Calu3 (cell line): ENCODE results near the gene SLC46A2. TPM values are rescaled to one million over a fixed set of nuclear protein-coding genes. Genes with fewer than 3 reads are reported as not detected.

ENCODE experiments used
- BruUV-seq: library from RNA; stranded (reverse); fragments of 400-500 nt; replicated peaks from 2 replicates; lab custom pipeline; 2021; lab: Mats Ljungman, UMichigan
- CTCF ChIA-PET: fragments of 300-600 bp; sonication (Branson Sonifier 250); formaldehyde crosslinking; loops from one replicate; lab custom pipeline; 2022; ENCODE audit warnings: antibody characterized with exemption; lab: Charles Lee
- DNase-seq: peaks from one replicate; pipeline ENCODE4 v3.0.0; 2022
- H3K27ac Mint-ChIP-seq: one replicate; pipeline ENCODE4 v1.8.0; 2022; ENCODE audit warnings: mixed read lengths; ENCODE audit not compliant: unreplicated experiment
- H3K27me3 Mint-ChIP-seq: one replicate; pipeline ENCODE4 v1.8.0; 2022; ENCODE audit warnings: mixed read lengths; ENCODE audit not compliant: unreplicated experiment
- H3K36me3 Mint-ChIP-seq: one replicate; pipeline ENCODE4 v1.8.0; 2022; ENCODE audit warnings: mild to moderate bottlenecking, moderate library complexity, mixed read lengths; ENCODE audit not compliant: insufficient read depth, unreplicated experiment
- H3K4me1 Mint-ChIP-seq: one replicate; pipeline ENCODE4 v1.8.0; 2022; ENCODE audit warnings: mild to moderate bottlenecking, low read depth, mixed read lengths; ENCODE audit not compliant: unreplicated experiment
- H3K4me3 Mint-ChIP-seq: one replicate; pipeline ENCODE4 v1.8.0; 2022; ENCODE audit warnings: mild to moderate bottlenecking, low read depth, moderate library complexity, mixed read lengths; ENCODE audit not compliant: unreplicated experiment
- H3K9me3 Mint-ChIP-seq: one replicate; pipeline ENCODE4 v1.8.0; 2022; ENCODE audit warnings: low read depth, mixed read lengths; ENCODE audit not compliant: unreplicated experiment
- intact Hi-C: fragments of 100-400 bp; cut with micrococcal nuclease; formaldehyde crosslinking; loops from one replicate; pipeline ENCODE4 v1.10.0; 2022; ENCODE audit not compliant: unreplicated experiment
- total RNA-seq: library from RNA; stranded (reverse); gene quantifications from 2 replicates; pipeline ENCODE4 v1.2.3, GENCODE V29; 2022
- TF ChIP-seq, protein P1 (sequence below): fragments of 200-600 bp; IDR thresholded peaks from one replicate; pipeline ENCODE4 v1.8.0; 2022; ENCODE audit warnings: antibody characterized with exemption; ENCODE audit not compliant: unreplicated experiment

The SLC46A2 gene
- total RNA-seq, 1 experiment from 2014 or later, result not detected

DNA sequence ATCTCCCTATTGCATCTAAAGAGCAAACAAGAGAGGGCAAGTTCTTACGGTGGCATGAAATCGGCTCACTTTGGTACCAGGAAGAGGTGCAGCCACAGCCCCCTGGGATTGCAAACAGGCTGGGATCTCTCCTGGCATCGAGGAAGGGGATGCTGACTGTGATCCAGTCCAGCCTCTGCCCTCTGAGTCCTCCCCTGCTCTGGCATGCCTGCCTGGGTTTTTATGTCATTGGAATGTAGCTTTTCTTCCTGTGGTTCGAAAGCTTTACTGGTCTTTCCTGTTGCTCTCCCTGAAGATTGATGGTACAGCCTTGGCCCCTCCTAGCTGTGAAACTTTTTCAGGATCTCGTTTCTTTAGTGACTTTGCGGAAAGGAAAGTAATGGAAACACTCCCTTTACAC lies 6.6 kb downstream of the SLC46A2 start:
- TF ChIP-seq, protein P1, sequence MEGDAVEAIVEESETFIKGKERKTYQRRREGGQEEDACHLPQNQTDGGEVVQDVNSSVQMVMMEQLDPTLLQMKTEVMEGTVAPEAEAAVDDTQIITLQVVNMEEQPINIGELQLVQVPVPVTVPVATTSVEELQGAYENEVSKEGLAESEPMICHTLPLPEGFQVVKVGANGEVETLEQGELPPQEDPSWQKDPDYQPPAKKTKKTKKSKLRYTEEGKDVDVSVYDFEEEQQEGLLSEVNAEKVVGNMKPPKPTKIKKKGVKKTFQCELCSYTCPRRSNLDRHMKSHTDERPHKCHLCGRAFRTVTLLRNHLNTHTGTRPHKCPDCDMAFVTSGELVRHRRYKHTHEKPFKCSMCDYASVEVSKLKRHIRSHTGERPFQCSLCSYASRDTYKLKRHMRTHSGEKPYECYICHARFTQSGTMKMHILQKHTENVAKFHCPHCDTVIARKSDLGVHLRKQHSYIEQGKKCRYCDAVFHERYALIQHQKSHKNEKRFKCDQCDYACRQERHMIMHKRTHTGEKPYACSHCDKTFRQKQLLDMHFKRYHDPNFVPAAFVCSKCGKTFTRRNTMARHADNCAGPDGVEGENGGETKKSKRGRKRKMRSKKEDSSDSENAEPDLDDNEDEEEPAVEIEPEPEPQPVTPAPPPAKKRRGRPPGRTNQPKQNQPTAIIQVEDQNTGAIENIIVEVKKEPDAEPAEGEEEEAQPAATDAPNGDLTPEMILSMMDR, result no peak
- Mint-ChIP-seq H3K27me3 (no peaks in the 10 kb centered on the region), H3K27ac (no peak overlapping the region), H3K36me3 (peaks cover 5% of the 10 kb centered on the region), H3K4me3 (no peak overlapping the region), H3K9me3 (no peaks in the 10 kb centered on the region), H3K4me1 (no peaks in the 10 kb centered on the region)
- intact Hi-C loops, result no loop called here
- CTCF ChIA-PET, result no interaction called here
- BruUV-seq, result no TSS peak
- no peak for DNase-seq

DNA sequence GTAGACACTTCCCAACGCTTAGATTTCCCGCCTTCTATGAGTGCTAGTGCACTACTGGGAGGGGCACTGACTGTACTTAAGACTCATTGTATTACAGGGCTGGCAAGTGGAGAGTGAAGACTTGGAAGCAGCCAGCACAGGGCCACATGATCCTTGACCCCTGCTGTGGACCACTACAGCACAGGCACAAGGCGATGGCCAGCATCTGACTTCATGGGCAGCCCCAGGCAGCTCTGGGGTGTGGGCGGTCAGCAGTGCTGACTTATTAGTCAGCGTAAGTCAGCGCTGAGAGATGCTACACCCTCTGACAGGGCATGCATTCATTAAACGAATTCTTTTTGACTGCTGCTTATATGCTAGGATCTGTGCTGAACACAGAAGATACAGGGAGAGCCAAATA lies 9.3 kb downstream of the SLC46A2 start:
- H3K4me3 Mint-ChIP-seq, result no peak overlapping the region
- no peaks in the 10 kb centered on the region for H3K9me3 Mint-ChIP-seq
- H3K27me3 Mint-ChIP-seq, result no peaks in the 10 kb centered on the region
- H3K36me3 Mint-ChIP-seq, result peaks cover 5% of the 10 kb centered on the region
- no TSS peak for BruUV-seq
- intact Hi-C loops, result no loop called here
- DNase-seq, result no peak
- CTCF ChIA-PET, result no interaction called here
- no peak overlapping the region for H3K27ac Mint-ChIP-seq
- TF ChIP-seq, protein P1, result no peak
- H3K4me1 Mint-ChIP-seq, result no peaks in the 10 kb centered on the region

DNA sequence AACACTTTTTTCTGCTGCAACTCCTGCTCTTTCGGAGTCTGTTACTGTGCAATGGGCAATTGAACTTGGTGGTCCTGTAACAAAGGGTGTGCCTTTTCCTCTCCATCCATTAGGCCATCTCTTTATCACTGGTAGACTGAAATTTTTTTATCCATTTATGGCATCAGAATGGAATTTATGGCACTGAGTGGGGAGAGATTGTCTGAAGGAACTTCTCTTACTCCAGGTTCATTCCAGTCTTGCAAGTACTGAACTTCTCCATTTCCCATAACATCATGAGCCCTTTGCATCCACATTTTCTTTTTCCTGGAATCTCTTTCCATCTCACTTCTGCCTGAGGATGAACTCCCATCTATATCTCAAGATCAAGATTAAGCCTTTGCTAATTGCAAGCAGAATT lies 10.0 kb downstream of the SLC46A2 start:
- TF ChIP-seq, protein P1, result no peak
- CTCF ChIA-PET, result no interaction called here

DNA sequence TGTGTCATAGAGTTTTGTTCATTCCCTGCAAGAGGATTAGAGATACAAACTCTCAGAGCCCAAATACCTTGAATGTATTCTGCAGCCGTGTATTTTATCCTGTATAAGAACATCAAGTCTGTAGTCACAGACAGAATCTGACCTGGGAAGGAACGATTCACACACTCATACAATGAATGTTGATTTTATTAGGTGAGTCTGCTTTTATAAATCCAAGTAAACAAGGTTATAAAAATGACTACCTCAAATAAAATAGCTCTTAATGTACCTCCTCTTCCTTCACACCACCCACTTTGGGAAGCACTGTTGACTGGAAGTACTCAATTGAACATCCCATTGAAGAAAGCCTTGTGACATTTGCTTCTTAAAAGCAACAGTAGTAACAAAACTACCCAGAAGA lies 11.9 kb downstream of the SLC46A2 start:
- H3K27ac Mint-ChIP-seq, result no peak overlapping the region
- TF ChIP-seq, protein P1, result no peak
- intact Hi-C loops, result no loop called here
- no peak for DNase-seq
- no TSS peak for BruUV-seq
- CTCF ChIA-PET, result no interaction called here
- H3K27me3 Mint-ChIP-seq, result no peaks in the 10 kb centered on the region
- H3K9me3 Mint-ChIP-seq, result no peaks in the 10 kb centered on the region
- peaks cover 5% of the 10 kb centered on the region for H3K36me3 Mint-ChIP-seq
- H3K4me1 Mint-ChIP-seq, result no peaks in the 10 kb centered on the region
- H3K4me3 Mint-ChIP-seq, result no peak overlapping the region

More for the DNA sequence above, 10.0 kb downstream of the SLC46A2 start:
- no peaks in the 10 kb centered on the region for H3K9me3 Mint-ChIP-seq
- no peak overlapping the region for H3K4me3 Mint-ChIP-seq
- peaks cover 5% of the 10 kb centered on the region for H3K36me3 Mint-ChIP-seq
- DNase-seq, result no peak
- no peaks in the 10 kb centered on the region for H3K4me1 Mint-ChIP-seq
- intact Hi-C loops, result no loop called here
- H3K27me3 Mint-ChIP-seq, result no peaks in the 10 kb centered on the region
- no peak overlapping the region for H3K27ac Mint-ChIP-seq
- no TSS peak for BruUV-seq
